HepG2 (cell line): ENCODE results near the gene N4BP2. TPM values are rescaled to one million over a fixed set of nuclear protein-coding genes. Genes with fewer than 3 reads are reported as not detected.

Experiments
- ATAC-seq: fragments of 200-7000 bp; cut with Tn5 transposase; 3 replicates; pipeline ENCODE4 v1.9.1; 2020; ENCODE audit warnings: mild to moderate bottlenecking, moderate library complexity
- BruUV-seq: library from RNA; stranded (reverse); fragments of 400-500 nt; replicated peaks from 2 replicates; lab custom pipeline; 2021; lab: Mats Ljungman, UMichigan
- CTCF ChIA-PET: fragments of 300-600 bp; formaldehyde crosslinking; extraction: SDS; loops from one replicate; lab custom pipeline; 2021; ENCODE audit warnings: low total read pairs, inconsistent platforms, low intra/inter-chr PET ratio; lab: Yijun Ruan, JAX
- POLR2A ChIA-PET: fragments of 350-600 bp; sonication (Branson Sonifier 250); formaldehyde crosslinking; loops from one replicate; lab custom pipeline; 2020; ENCODE audit warnings: antibody characterized with exemption, inconsistent platforms; lab: Yijun Ruan, JAX
- DNase-seq: peaks from one replicate; pipeline ENCODE4 v3.0.0-alpha.2; 2015; ENCODE audit warnings: low spot score
- FAIRE-seq: peaks from 3 replicates; lab custom pipeline; 2011; peaks lifted over from hg19 to GRCh38; lab: Jason Lieb, UNC
- H2AFZ ChIP-seq: one replicate; pipeline ENCODE4 v1.6.1; 2011; ENCODE audit warnings: low read length, inconsistent platforms
- H3K27ac ChIP-seq: fragments of 300-600 bp; 3 replicates; pipeline ENCODE4 v1.8.0; 2011; ENCODE audit warnings: mixed run types, mild to moderate bottlenecking, mixed read lengths, low read length, inconsistent platforms; ENCODE audit not compliant: insufficient read depth; ENCODE audit errors: extremely low read length
- H3K27me3 ChIP-seq, 2 experiments: fragments of 200-600 bp in 1 of 2; 2 replicates in 1 of 2; 3 replicates in 1 of 2; pipeline versions ENCODE4 v1.6.0 to v1.8.0; 2011; ENCODE audit warnings: low read length in 2 of 2, mild to moderate bottlenecking in 2 of 2, moderate library complexity in 2 of 2, inconsistent platforms in 1 of 2; ENCODE audit not compliant: insufficient read depth in 2 of 2, control insufficient read depth in 1 of 2
- H3K36me3 ChIP-seq, 2 experiments: fragments of 200-600 bp in 1 of 2; replicated peaks in 1 of 2; 2 replicates in 1 of 2; 3 replicates in 1 of 2; pipeline versions ENCODE4 v1.5.1 to v1.8.0; 2011; ENCODE audit warnings: low read length in 2 of 2, inconsistent platforms in 1 of 2; ENCODE audit not compliant: insufficient read depth in 2 of 2, control insufficient read depth in 1 of 2
- H3K4me1 ChIP-seq: 2 replicates; pipeline ENCODE4 v1.5.1; 2012; ENCODE audit warnings: low read length, inconsistent platforms; ENCODE audit not compliant: insufficient read depth
- H3K4me2 ChIP-seq: 2 replicates; pipeline ENCODE4 v1.6.0; 2011; ENCODE audit warnings: low read depth, low read length, inconsistent platforms
- H3K4me3 ChIP-seq, 3 experiments: fragments of 200-600 bp in 1 of 3; sonication (generic), shearing (Covaris generic) in 1 of 3; replicated peaks in 1 of 3; 2 replicates each; pipeline ENCODE4 v1.5.1; 2011 to 2016; ENCODE audit warnings: low read length in 3 of 3, inconsistent platforms in 2 of 3, low read depth in 2 of 3, mild to moderate bottlenecking in 2 of 3, control low read depth in 1 of 3, mixed read lengths in 1 of 3; ENCODE audit not compliant: insufficient read depth in 1 of 3
- H3K79me2 ChIP-seq: one replicate; pipeline ENCODE4 v1.6.1; 2011; ENCODE audit warnings: low read length, inconsistent platforms; ENCODE audit not compliant: insufficient read depth
- H3K9ac ChIP-seq: 2 replicates; pipeline ENCODE4 v1.6.0; 2011; ENCODE audit warnings: mild to moderate bottlenecking, low read depth, low read length, inconsistent platforms; ENCODE audit not compliant: insufficient read depth
- H3K9me3 ChIP-seq: 2 replicates; pipeline ENCODE4 v1.5.1; 2012; ENCODE audit warnings: mild to moderate bottlenecking, low read length
- H4K20me1 ChIP-seq: 2 replicates; pipeline ENCODE4 v1.6.0; 2011; ENCODE audit warnings: inconsistent platforms, mild to moderate bottlenecking, low read length, moderate library complexity; ENCODE audit not compliant: insufficient read depth
- EEA1 ChIP-seq: sonication (generic); formaldehyde crosslinking; IDR thresholded peaks from 2 replicates; pipeline ENCODE4 v1.5.1; 2020; ENCODE audit warnings: mild to moderate bottlenecking, missing genetic modification reagents, borderline replicate concordance
- GZF1 ChIP-seq: sonication (generic); formaldehyde crosslinking; IDR thresholded peaks from 2 replicates; pipeline ENCODE4 v1.5.1; 2020; ENCODE audit warnings: mild to moderate bottlenecking, missing genetic modification reagents
- HES4 ChIP-seq: sonication (generic); formaldehyde crosslinking; IDR thresholded peaks from 2 replicates; pipeline ENCODE4 v1.9.0; 2021; ENCODE audit warnings: mild to moderate bottlenecking, missing genetic modification reagents, borderline replicate concordance
- HNRNPLL ChIP-seq: fragments of 200-400 bp; formaldehyde crosslinking; IDR thresholded peaks from 2 replicates; pipeline ENCODE4 v1.6.1; 2017; ENCODE audit warnings: mild to moderate bottlenecking, low read depth, low read length; ENCODE audit not compliant: poor library complexity, severe bottlenecking
- IKZF4 ChIP-seq: sonication (generic); formaldehyde crosslinking; IDR thresholded peaks from 2 replicates; pipeline ENCODE4 v1.5.1; 2020; ENCODE audit warnings: borderline replicate concordance, mild to moderate bottlenecking, low read depth, missing genetic modification reagents; ENCODE audit errors: not compliant biosample characterization
- IRF2 ChIP-seq: IDR thresholded peaks from 2 replicates; pipeline ENCODE4 v1.6.1; 2018; ENCODE audit warnings: missing genetic modification reagents, missing compliant biosample characterization
- KDM3A ChIP-seq: IDR thresholded peaks from 2 replicates; pipeline ENCODE4 v1.6.1; 2018; ENCODE audit warnings: low read depth, missing compliant biosample characterization
- KDM6A ChIP-seq: IDR thresholded peaks from 2 replicates; pipeline ENCODE4 v1.6.1; 2016; ENCODE audit warnings: low read depth
- KLF15 ChIP-seq: sonication (generic); formaldehyde crosslinking; IDR thresholded peaks from 2 replicates; pipeline ENCODE4 v1.8.1; 2023; ENCODE audit warnings: borderline replicate concordance, mild to moderate bottlenecking, inconsistent platforms, missing genetic modification reagents, mixed read lengths
- NFKB2 ChIP-seq: sonication (generic); formaldehyde crosslinking; IDR thresholded peaks from 2 replicates; pipeline ENCODE4 v1.4.0; 2020; ENCODE audit warnings: missing genetic modification reagents, borderline replicate concordance
- NFYC ChIP-seq: IDR thresholded peaks from 2 replicates; pipeline ENCODE4 v1.6.1; 2016; ENCODE audit warnings: missing genetic modification reagents, missing compliant biosample characterization
- NR2F2 ChIP-seq: IDR thresholded peaks from 2 replicates; pipeline ENCODE4 v1.6.1; 2012; ENCODE audit warnings: low read depth, inconsistent platforms, borderline replicate concordance
- U2AF1 ChIP-seq: fragments of 200-400 bp; formaldehyde crosslinking; optimal IDR thresholded peaks from 2 replicates; pipeline ENCODE3; 2017; ENCODE audit warnings: mild to moderate bottlenecking, low read depth, low read length
- ZNF350 ChIP-seq: sonication (generic); formaldehyde crosslinking; IDR thresholded peaks from 2 replicates; pipeline ENCODE4 v1.4.0; 2020; ENCODE audit warnings: mild to moderate bottlenecking, low read depth, missing genetic modification reagents, borderline replicate concordance
- ZNF562 ChIP-seq: sonication (generic); formaldehyde crosslinking; IDR thresholded peaks from 2 replicates; pipeline ENCODE4 v1.8.0; 2022; ENCODE audit warnings: missing genetic modification reagents, borderline replicate concordance
- ZNF569 ChIP-seq: sonication (generic); formaldehyde crosslinking; IDR thresholded peaks from 2 replicates; pipeline ENCODE4 v1.5.0; 2020; ENCODE audit warnings: mild to moderate bottlenecking, missing genetic modification reagents, moderate library complexity, borderline replicate concordance
- ZNF672 ChIP-seq: sonication (generic); formaldehyde crosslinking; IDR thresholded peaks from 2 replicates; pipeline ENCODE4 v1.8.1; 2022; ENCODE audit warnings: missing genetic modification reagents
- ZNF737 ChIP-seq: sonication (generic); formaldehyde crosslinking; IDR thresholded peaks from 2 replicates; pipeline ENCODE4 v1.5.0; 2020; ENCODE audit warnings: missing genetic modification reagents, mild to moderate bottlenecking, borderline replicate concordance
- ZNF788 ChIP-seq: sonication (generic); formaldehyde crosslinking; IDR thresholded peaks from 2 replicates; pipeline ENCODE4 v1.5.0; 2020; ENCODE audit warnings: mild to moderate bottlenecking, missing genetic modification reagents, borderline replicate concordance
- WGBS: methylation state at CpG from one replicate; pipeline ENCODE4 v1.1.6; 2017; ENCODE audit warnings: low lambda C conversion rate; 5-methylcytosine and 5-hydroxymethylcytosine counted together
- in situ Hi-C: cut with HindIII; loops from 2 replicates; pipeline ENCODE4 v1.10.0; 2017; ENCODE audit warnings: low pct_unique_long_range_greater_than_20kb; ENCODE audit not compliant: extremely low pct_ligation_motif_present
- intact Hi-C: fragments of 100-400 bp; cut with micrococcal nuclease; formaldehyde crosslinking; loops from one replicate; pipeline ENCODE4 v1.10.0; 2022; ENCODE audit not compliant: unreplicated experiment
- polyA plus RNA-seq, 8 experiments: library from polyadenylated mRNA; depleted of rRNA in 3 of 8; stranded (reverse) in 7 of 8; unstranded in 1 of 8; fragments of >200 nt; fragmentation: Illumina TruSeq in 4 of 8; extraction: Trizol in 4 of 8; gene quantifications; 2 replicates each; pipeline versions ENCODE4 v1.2.1 to v1.2.3, GENCODE V29; 2011 to 2016; ENCODE audit warnings: low read depth in 4 of 8, missing spikeins in 1 of 8, mixed read lengths in 1 of 8; ENCODE audit not compliant: insufficient read depth in 1 of 8
- total RNA-seq, 5 experiments: library from RNA; depleted of rRNA; stranded (reverse); fragments of >200 nt; fragmentation: Illumina TruSeq; extraction: Trizol; gene quantifications; 2 replicates each; pipeline ENCODE4 v1.2.3, GENCODE V29; 2016; ENCODE audit warnings: low read depth in 1 of 5
- TF ChIP-seq, protein P1 (sequence below): sonication (generic); formaldehyde crosslinking; IDR thresholded peaks from 2 replicates; pipeline ENCODE4 v1.9.0; 2022; ENCODE audit warnings: missing genetic modification reagents, mild to moderate bottlenecking, borderline replicate concordance
- TF ChIP-seq, protein P2 (sequence below): IDR thresholded peaks from 2 replicates; pipeline ENCODE4 v1.6.1; 2012; ENCODE audit warnings: inconsistent platforms
- TF ChIP-seq, protein P3 (sequence below): sonication (generic); formaldehyde crosslinking; IDR thresholded peaks from 2 replicates; pipeline ENCODE4 v1.4.0; 2020; ENCODE audit warnings: mild to moderate bottlenecking, missing genetic modification reagents

The N4BP2 gene
- total and polyA plus RNA-seq, 2 of the 13 experiments (the other 11 are each of a cell fraction or from before 2014, with no cell fraction given): 5.6 to 12.9 TPM

DNA sequence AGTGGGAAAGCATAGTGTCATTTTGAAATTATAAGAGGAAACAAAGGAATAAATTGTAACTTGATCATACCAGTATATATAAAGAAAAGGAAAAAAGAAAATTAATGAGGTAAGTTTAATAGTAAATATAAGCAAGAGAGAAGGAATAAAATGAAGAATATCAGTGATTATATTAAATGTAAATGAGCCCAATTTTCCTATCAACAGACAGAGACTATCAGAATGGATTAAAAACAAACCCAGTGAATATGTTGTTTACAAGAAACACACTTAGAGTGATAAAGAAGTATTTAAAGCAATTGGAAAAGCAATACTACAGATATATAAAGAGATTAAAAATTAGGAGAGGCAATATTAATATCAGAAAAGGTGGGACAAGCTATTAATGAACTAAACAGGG lies 111.4 kb downstream of the N4BP2 start (continued):
- TF ChIP-seq KDM3A (CRISPR knock-in tag) (no peak), HES4 (no peak)

DNA sequence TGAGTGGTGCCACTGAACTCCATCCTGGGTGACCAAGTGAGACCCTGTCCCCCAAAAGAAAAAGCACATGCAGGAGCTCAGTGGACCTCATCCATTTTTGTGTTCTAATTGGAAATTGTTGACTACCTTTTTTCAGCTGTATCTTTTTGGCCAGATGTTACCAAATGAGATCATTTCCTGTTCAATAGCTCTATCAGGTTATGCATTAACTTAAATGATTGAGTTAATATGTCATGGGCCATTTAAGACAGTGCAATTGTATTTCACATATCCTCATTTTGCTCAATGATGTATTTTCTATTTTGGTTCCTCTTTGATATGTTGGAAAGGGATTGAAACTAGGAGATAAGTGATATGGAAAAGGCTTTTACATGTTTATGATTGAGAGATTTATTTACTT lies 113.9 kb downstream of the N4BP2 start:
- intact Hi-C loops: no loop called here
- no TSS peak for BruUV-seq

DNA sequence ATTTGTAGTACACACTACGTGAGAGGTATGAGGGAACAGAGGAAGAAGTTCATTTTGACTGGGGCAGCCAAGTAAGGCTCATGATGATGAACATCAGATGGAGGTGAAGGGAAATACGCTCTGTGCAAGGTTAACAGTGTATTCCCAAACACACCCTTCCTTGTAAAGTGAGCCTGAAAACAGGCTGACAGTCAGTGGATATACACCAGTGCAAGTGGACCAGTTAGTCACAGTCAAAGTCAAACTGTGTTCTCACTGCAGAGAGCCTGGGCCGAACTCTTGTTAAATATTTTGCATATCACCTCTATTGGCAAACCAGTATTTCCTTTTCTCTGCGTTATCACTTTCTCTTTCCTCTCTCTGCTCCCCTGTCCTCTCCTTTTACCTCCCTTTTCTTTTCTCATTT lies 116.8 kb downstream of the N4BP2 start:
- no peak for FAIRE-seq
- TF ChIP-seq ZNF672 (CRISPR knock-in tag): no peak
- TF ChIP-seq ZNF788: no peak
- TF ChIP-seq HNRNPLL: no peak
- TF ChIP-seq, protein P1, sequence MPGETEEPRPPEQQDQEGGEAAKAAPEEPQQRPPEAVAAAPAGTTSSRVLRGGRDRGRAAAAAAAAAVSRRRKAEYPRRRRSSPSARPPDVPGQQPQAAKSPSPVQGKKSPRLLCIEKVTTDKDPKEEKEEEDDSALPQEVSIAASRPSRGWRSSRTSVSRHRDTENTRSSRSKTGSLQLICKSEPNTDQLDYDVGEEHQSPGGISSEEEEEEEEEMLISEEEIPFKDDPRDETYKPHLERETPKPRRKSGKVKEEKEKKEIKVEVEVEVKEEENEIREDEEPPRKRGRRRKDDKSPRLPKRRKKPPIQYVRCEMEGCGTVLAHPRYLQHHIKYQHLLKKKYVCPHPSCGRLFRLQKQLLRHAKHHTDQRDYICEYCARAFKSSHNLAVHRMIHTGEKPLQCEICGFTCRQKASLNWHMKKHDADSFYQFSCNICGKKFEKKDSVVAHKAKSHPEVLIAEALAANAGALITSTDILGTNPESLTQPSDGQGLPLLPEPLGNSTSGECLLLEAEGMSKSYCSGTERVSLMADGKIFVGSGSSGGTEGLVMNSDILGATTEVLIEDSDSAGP (CRISPR knock-in tag): no peak
- TF ChIP-seq EEA1 (CRISPR knock-in tag): no peak
- TF ChIP-seq IRF2: no peak
- TF ChIP-seq GZF1 (CRISPR knock-in tag): no peak
- TF ChIP-seq, protein P2, sequence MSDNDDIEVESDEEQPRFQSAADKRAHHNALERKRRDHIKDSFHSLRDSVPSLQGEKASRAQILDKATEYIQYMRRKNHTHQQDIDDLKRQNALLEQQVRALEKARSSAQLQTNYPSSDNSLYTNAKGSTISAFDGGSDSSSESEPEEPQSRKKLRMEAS: no peak
- no peak for TF ChIP-seq NFYC (CRISPR knock-in tag)
- no peak for TF ChIP-seq ZNF562 (CRISPR knock-in tag)
- TF ChIP-seq NR2F2: no peak

More for the DNA sequence above, 113.9 kb downstream of the N4BP2 start:
- H4K20me1 ChIP-seq: no peaks in the 10 kb centered on the region
- ChIA-PET CTCF (no interaction called here), POLR2A (no interaction called here)
- no peak overlapping the region for H3K4me3 ChIP-seq
- H3K9me3 ChIP-seq: no peaks in the 10 kb centered on the region
- no peaks in the 10 kb centered on the region for H3K79me2 ChIP-seq
- H3K27ac ChIP-seq: no peak overlapping the region
- no peaks in the 10 kb centered on the region for H3K4me1 ChIP-seq
- no peak overlapping the region for H3K4me2 ChIP-seq
- H3K36me3 ChIP-seq: no peaks in the 10 kb centered on the region
- TF ChIP-seq KDM6A: no peak
- no peak for TF ChIP-seq U2AF1
- no peak for TF ChIP-seq NFKB2
- no peak for TF ChIP-seq ZNF569 (CRISPR knock-in tag)
- no peak for TF ChIP-seq IKZF4 (CRISPR knock-in tag)
- no peak for TF ChIP-seq IRF2
- no peak for TF ChIP-seq ZNF737 (CRISPR knock-in tag)
- no peak for TF ChIP-seq ZNF350 (CRISPR knock-in tag)
- TF ChIP-seq, protein P3, sequence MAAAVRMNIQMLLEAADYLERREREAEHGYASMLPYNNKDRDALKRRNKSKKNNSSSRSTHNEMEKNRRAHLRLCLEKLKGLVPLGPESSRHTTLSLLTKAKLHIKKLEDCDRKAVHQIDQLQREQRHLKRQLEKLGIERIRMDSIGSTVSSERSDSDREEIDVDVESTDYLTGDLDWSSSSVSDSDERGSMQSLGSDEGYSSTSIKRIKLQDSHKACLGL (CRISPR knock-in tag): no peak
- no peak for TF ChIP-seq KLF15 (CRISPR knock-in tag)
- FAIRE-seq (no peak), ATAC-seq (no peak), DNase-seq (no peak)
- no peak overlapping the region for H3K9ac ChIP-seq
- no peaks in the 10 kb centered on the region for H3K27me3 ChIP-seq
- no peak overlapping the region for H2AFZ ChIP-seq
- in situ Hi-C loops: no loop called here

More for the DNA sequence above, 116.8 kb downstream of the N4BP2 start:
- no peak overlapping the region for H3K4me2 ChIP-seq
- H3K36me3 ChIP-seq: no peaks in the 10 kb centered on the region
- no peak overlapping the region for H2AFZ ChIP-seq
- H3K4me3 ChIP-seq: no peak overlapping the region
- H3K27ac ChIP-seq: no peak overlapping the region
- no peaks in the 10 kb centered on the region for H3K9me3 ChIP-seq
- in situ Hi-C loops: no loop called here
- 46% methylated on average over 4 of the region's 4 CpGs for WGBS
- H3K9ac ChIP-seq: no peak overlapping the region
- no TSS peak for BruUV-seq
- no peaks in the 10 kb centered on the region for H4K20me1 ChIP-seq
- no peaks in the 10 kb centered on the region for H3K27me3 ChIP-seq
- intact Hi-C loops: no loop called here
- CTCF ChIA-PET: no interaction called here
- H3K4me1 ChIP-seq: no peaks in the 10 kb centered on the region
- DNase-seq (no peak), ATAC-seq (peak; percentile 22; the same call in 1 of the 3 replicates)
- POLR2A ChIA-PET: no interaction called here
- H3K79me2 ChIP-seq: no peaks in the 10 kb centered on the region
